IMR-90 (cell line): ENCODE measurements around the gene KRT1.

Source experiments
- FOS ChIP-seq: fragments of 150-350 bp; IDR thresholded peaks from 2 replicates; pipeline ENCODE4 v1.6.1; 2016; ENCODE audit warnings: low read depth, low read length
- MAZ ChIP-seq: IDR thresholded peaks from 2 replicates; pipeline ENCODE4 v1.6.1; 2012; ENCODE audit warnings: low read depth, mild to moderate bottlenecking, low read length, improper control_type of control experiment, moderate library complexity, borderline replicate concordance
- MXI1 ChIP-seq: IDR thresholded peaks from 2 replicates; pipeline ENCODE4 v1.6.1; 2012; ENCODE audit warnings: low read depth, mild to moderate bottlenecking, low read length, moderate library complexity, borderline replicate concordance
- POLR2A ChIP-seq: IDR thresholded peaks from 2 replicates; pipeline ENCODE4 v1.6.1; 2012; ENCODE audit warnings: mild to moderate bottlenecking, low read depth, low read length
- RFX5 ChIP-seq: IDR thresholded peaks from 2 replicates; pipeline ENCODE4 v1.8.0; 2012; ENCODE audit warnings: low read depth, mild to moderate bottlenecking, low read length, moderate library complexity
- SMC3 ChIP-seq: fragments of 150-350 bp; IDR thresholded peaks from 2 replicates; pipeline ENCODE4 v1.6.1; 2016; ENCODE audit warnings: low read depth, mild to moderate bottlenecking, antibody characterized with exemption, low read length, moderate library complexity
- TF ChIP-seq, protein P1 (sequence below): conservative IDR thresholded peaks from 2 replicates; pipeline ENCODE4 v1.5.1; 2012; ENCODE audit warnings: mild to moderate bottlenecking, low read depth, low read length, improper control_type of control experiment
- TF ChIP-seq, protein P2 (sequence below): fragments of 150-350 bp; IDR thresholded peaks from 2 replicates; pipeline ENCODE4 v1.6.1; 2017; ENCODE audit warnings: mild to moderate bottlenecking, antibody characterized with exemption, low read length, low read depth
- TF ChIP-seq, protein P3 (sequence below): fragments of 150-350 bp; IDR thresholded peaks from 2 replicates; pipeline ENCODE4 v1.6.1; 2016; ENCODE audit warnings: low read depth, mild to moderate bottlenecking, low read length, moderate library complexity, borderline replicate concordance

DNA sequence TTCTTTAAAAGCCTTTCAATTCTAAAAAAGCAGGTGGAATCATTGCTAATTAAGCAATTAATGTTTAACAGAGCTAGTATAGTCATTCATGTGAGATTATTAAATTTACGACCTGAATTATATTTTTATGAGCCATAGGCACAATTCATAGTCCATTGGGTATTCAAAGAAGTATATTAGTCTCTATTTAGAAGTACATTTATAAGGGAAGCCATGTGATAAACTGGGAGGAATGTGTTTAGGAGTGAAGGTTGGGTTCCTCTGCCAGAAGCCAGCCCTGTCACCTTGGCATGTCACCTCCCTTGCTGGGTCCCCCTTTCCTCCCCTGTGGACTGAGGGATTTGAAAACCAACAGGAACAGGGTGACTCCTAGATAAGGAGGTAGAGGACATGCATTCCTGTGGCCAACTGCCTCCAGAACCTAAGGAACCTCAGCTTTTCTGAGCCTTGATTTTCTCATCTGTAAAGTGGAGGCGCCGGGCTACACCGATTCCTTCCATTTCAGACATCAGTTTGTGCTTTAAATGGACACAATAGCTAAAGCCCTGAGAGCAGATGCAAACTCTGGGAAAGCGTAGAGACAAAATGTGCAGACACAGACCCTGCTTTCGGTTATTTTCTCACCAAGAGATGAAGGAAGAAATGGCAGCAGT lies 22.8 kb downstream of the KRT1 start:
- no peak for TF ChIP-seq POLR2A
- TF ChIP-seq, protein P1, sequence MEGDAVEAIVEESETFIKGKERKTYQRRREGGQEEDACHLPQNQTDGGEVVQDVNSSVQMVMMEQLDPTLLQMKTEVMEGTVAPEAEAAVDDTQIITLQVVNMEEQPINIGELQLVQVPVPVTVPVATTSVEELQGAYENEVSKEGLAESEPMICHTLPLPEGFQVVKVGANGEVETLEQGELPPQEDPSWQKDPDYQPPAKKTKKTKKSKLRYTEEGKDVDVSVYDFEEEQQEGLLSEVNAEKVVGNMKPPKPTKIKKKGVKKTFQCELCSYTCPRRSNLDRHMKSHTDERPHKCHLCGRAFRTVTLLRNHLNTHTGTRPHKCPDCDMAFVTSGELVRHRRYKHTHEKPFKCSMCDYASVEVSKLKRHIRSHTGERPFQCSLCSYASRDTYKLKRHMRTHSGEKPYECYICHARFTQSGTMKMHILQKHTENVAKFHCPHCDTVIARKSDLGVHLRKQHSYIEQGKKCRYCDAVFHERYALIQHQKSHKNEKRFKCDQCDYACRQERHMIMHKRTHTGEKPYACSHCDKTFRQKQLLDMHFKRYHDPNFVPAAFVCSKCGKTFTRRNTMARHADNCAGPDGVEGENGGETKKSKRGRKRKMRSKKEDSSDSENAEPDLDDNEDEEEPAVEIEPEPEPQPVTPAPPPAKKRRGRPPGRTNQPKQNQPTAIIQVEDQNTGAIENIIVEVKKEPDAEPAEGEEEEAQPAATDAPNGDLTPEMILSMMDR = no peak
- no peak for TF ChIP-seq MAZ
- TF ChIP-seq, protein P2, sequence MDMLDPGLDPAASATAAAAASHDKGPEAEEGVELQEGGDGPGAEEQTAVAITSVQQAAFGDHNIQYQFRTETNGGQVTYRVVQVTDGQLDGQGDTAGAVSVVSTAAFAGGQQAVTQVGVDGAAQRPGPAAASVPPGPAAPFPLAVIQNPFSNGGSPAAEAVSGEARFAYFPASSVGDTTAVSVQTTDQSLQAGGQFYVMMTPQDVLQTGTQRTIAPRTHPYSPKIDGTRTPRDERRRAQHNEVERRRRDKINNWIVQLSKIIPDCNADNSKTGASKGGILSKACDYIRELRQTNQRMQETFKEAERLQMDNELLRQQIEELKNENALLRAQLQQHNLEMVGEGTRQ = no peak
- TF ChIP-seq SMC3 = no peak
- TF ChIP-seq, protein P3, sequence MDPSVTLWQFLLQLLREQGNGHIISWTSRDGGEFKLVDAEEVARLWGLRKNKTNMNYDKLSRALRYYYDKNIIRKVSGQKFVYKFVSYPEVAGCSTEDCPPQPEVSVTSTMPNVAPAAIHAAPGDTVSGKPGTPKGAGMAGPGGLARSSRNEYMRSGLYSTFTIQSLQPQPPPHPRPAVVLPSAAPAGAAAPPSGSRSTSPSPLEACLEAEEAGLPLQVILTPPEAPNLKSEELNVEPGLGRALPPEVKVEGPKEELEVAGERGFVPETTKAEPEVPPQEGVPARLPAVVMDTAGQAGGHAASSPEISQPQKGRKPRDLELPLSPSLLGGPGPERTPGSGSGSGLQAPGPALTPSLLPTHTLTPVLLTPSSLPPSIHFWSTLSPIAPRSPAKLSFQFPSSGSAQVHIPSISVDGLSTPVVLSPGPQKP = no peak
- no peak for TF ChIP-seq RFX5
- no peak for TF ChIP-seq MXI1
- TF ChIP-seq FOS = no peak
